Endometrial microvascular endothelial cells (primary cell): ENCODE measurements around the gene SEC14L6. TPM values are rescaled to one million over a fixed set of nuclear protein-coding genes. Genes with fewer than 3 reads are reported as not detected.

Experiments used
- in situ Hi-C: cut with HindIII; loops from 2 replicates; pipeline ENCODE4 v1.10.0; 2017; ENCODE audit warnings: low sequenced_read_pairs, low pct_unique_long_range_greater_than_20kb; ENCODE audit errors: inconsistent ontology term
- total RNA-seq: library from RNA; depleted of rRNA; stranded (reverse); fragments of >200 nt; gene quantifications from one replicate; pipeline ENCODE4 v1.2.3, GENCODE V29; 2015; ENCODE audit errors: inconsistent ontology term

The SEC14L6 gene
- total RNA-seq, 1 donor from 2014 or later = not detected

- in situ Hi-C loops = no loop called here
Measured at GRCh38 chr22:30508216-30508615, 38.3 kb downstream of the SEC14L6 start.

GRCh38 chr22:30507670-30508069 is 38.9 kb downstream of the SEC14L6 start:
- in situ Hi-C loops = no loop called here

- in situ Hi-C loops = no loop called here
Measured at GRCh38 chr22:30506507-30506968, 40.0 kb downstream of the SEC14L6 start.

- in situ Hi-C loops = no loop called here
Measured at GRCh38 chr22:30503551-30503950, 43.0 kb downstream of the SEC14L6 start.

- in situ Hi-C loops = no loop called here
Measured at GRCh38 chr22:30502911-30503310, 43.6 kb downstream of the SEC14L6 start.

GRCh38 chr22:30502153-30502552 is 44.4 kb downstream of the SEC14L6 start:
- in situ Hi-C loops = no loop called here

GRCh38 chr22:30500628-30501027 is 45.9 kb downstream of the SEC14L6 start:
- in situ Hi-C loops = no loop called here

GRCh38 chr22:30497466-30498150 is 48.9 kb downstream of the SEC14L6 start:
- in situ Hi-C loops = no loop called here

- in situ Hi-C loops = no loop called here
Measured at GRCh38 chr22:30495041-30495784, 51.3 kb downstream of the SEC14L6 start.

- in situ Hi-C loops = no loop called here
Measured at GRCh38 chr22:30492144-30492543, 54.4 kb downstream of the SEC14L6 start.

- in situ Hi-C loops = no loop called here
Measured at GRCh38 chr22:30491381-30491780, 55.2 kb downstream of the SEC14L6 start.

GRCh38 chr22:30490399-30490798 is 56.1 kb downstream of the SEC14L6 start:
- in situ Hi-C loops = no loop called here

GRCh38 chr22:30488121-30488520 is 58.4 kb downstream of the SEC14L6 start:
- in situ Hi-C loops = no loop called here

- in situ Hi-C loops = no loop called here
Measured at GRCh38 chr22:30486661-30487115, 59.9 kb downstream of the SEC14L6 start.

GRCh38 chr22:30486118-30486517 is 60.4 kb downstream of the SEC14L6 start:
- in situ Hi-C loops = no loop called here

- in situ Hi-C loops = no loop called here
Measured at GRCh38 chr22:30485362-30485988, 61.1 kb downstream of the SEC14L6 start.

- in situ Hi-C loops = no loop called here
Measured at GRCh38 chr22:30483169-30483568, 63.4 kb downstream of the SEC14L6 start.

- in situ Hi-C loops = no loop called here
Measured at GRCh38 chr22:30481711-30482110, 64.8 kb downstream of the SEC14L6 start.

GRCh38 chr22:30479981-30480380 is 66.6 kb downstream of the SEC14L6 start:
- in situ Hi-C loops = no loop called here
